HG03520 (cell line): ENCODE measurements around the gene PPFIBP1.
"Not testable (repeated sequence)": the region's sequence is repeated elsewhere in the genome, so short reads cannot be mapped to it uniquely, and the experiment has no call there.

ENCODE experiments used
- ATAC-seq: cut with Tn5 transposase; IDR thresholded peaks from one replicate; pipeline ENCODE4 v1.9.1; 2021; ENCODE audit warnings: mild to moderate bottlenecking, moderate library complexity; ENCODE audit not compliant: unreplicated experiment

PPFIBP1 gene

GRCh38 chr12:27652174-27652763 is 128.3 kb downstream of the PPFIBP1 start:
- ATAC-seq = no peak

- ATAC-seq = no peak
Observed at GRCh38 chr12:27653661-27654060, 129.7 kb downstream of the PPFIBP1 start.

GRCh38 chr12:27655476-27655875 is 131.5 kb downstream of the PPFIBP1 start:
- not testable (repeated sequence) for ATAC-seq

GRCh38 chr12:27657296-27657695 is 133.3 kb downstream of the PPFIBP1 start:
- no peak for ATAC-seq

GRCh38 chr12:27665704-27666103 is 141.7 kb downstream of the PPFIBP1 start:
- no peak for ATAC-seq

- ATAC-seq = no peak
Observed at GRCh38 chr12:27666510-27666909, 142.5 kb downstream of the PPFIBP1 start.

- no peak for ATAC-seq
Observed at GRCh38 chr12:27667540-27667939, 143.5 kb downstream of the PPFIBP1 start.

GRCh38 chr12:27672051-27672450 is 148.0 kb downstream of the PPFIBP1 start:
- ATAC-seq = no peak

- ATAC-seq = no peak
Observed at GRCh38 chr12:27672643-27673042, 148.6 kb downstream of the PPFIBP1 start.

- no peak for ATAC-seq
Observed at GRCh38 chr12:27673101-27673718, 149.2 kb downstream of the PPFIBP1 start.

- no peak for ATAC-seq
Observed at GRCh38 chr12:27674989-27675388, 151.0 kb downstream of the PPFIBP1 start.

- no peak for ATAC-seq
Observed at GRCh38 chr12:27680619-27681018, 156.6 kb downstream of the PPFIBP1 start.

GRCh38 chr12:27682534-27682933 is 158.5 kb downstream of the PPFIBP1 start:
- no peak for ATAC-seq

GRCh38 chr12:27685274-27685673 is 161.3 kb downstream of the PPFIBP1 start:
- no peak for ATAC-seq

GRCh38 chr12:27686147-27686546 is 162.1 kb downstream of the PPFIBP1 start:
- no peak for ATAC-seq

- no peak for ATAC-seq
Observed at GRCh38 chr12:27688671-27689070, 164.7 kb downstream of the PPFIBP1 start.

- ATAC-seq = no peak
Observed at GRCh38 chr12:27689558-27690180, 165.7 kb downstream of the PPFIBP1 start.

GRCh38 chr12:27693403-27693802 is 169.4 kb downstream of the PPFIBP1 start:
- no peak for ATAC-seq

GRCh38 chr12:27695556-27696292 is 171.7 kb downstream of the PPFIBP1 start:
- ATAC-seq = no peak

- no peak for ATAC-seq
Observed at GRCh38 chr12:27696293-27696652, 172.3 kb downstream of the PPFIBP1 start, which contains the start of gene REP15. REP15 (plus strand) TSS chr12:27696447; CDS start chr12:27696563, 116 bp downstream.

- ATAC-seq = no peak
Observed at GRCh38 chr12:27696864-27697564, 173.0 kb downstream of the PPFIBP1 start.
